Fibroblast of lung (primary cell): Measurements from ENCODE around the gene PPP1R13B. TPM values are rescaled to one million over a fixed set of nuclear protein-coding genes. Genes with fewer than 3 reads are reported as not detected.

Source experiments
- DNase-seq, 2 donors: peaks; one replicate each; pipeline versions ENCODE4 v3.0.0 to v3.0.0-alpha.2; 2010; ENCODE audit warnings: low read depth in 2 of 2
- H2AFZ ChIP-seq: 2 replicates; pipeline ENCODE4 v1.5.1; 2012; ENCODE audit warnings: low read length, control low read depth, inconsistent platforms
- H3K27ac ChIP-seq: 2 replicates; pipeline ENCODE4 v1.5.1; 2011; ENCODE audit warnings: low read length, control low read depth; ENCODE audit not compliant: insufficient read depth
- H3K27me3 ChIP-seq: 2 replicates; pipeline ENCODE4 v1.5.1; 2011; ENCODE audit warnings: mild to moderate bottlenecking, low read length; ENCODE audit not compliant: control insufficient read depth, insufficient read depth
- H3K36me3 ChIP-seq: 2 replicates; pipeline ENCODE4 v1.5.1; 2011; ENCODE audit warnings: low read length; ENCODE audit not compliant: control insufficient read depth, insufficient read depth
- H3K4me1 ChIP-seq: 2 replicates; pipeline ENCODE4 v1.5.1; 2011; ENCODE audit warnings: low read length; ENCODE audit not compliant: control insufficient read depth, insufficient read depth; ENCODE audit errors: extremely low read depth
- H3K4me2 ChIP-seq: 2 replicates; pipeline ENCODE4 v1.5.1; 2011; ENCODE audit warnings: low read length, control low read depth; ENCODE audit not compliant: insufficient read depth; ENCODE audit errors: extremely low read depth
- H3K4me3 ChIP-seq, 4 experiments: fragments of 200-600 bp in 1 of 4; sonication (generic) in 1 of 4; replicated peaks in 1 of 4; 2 replicates each; pipeline ENCODE4 v1.5.1; 2011 to 2016; ENCODE audit warnings: low read length in 4 of 4, low read depth in 3 of 4, mild to moderate bottlenecking in 3 of 4, control low read depth in 2 of 4, inconsistent platforms in 1 of 4, mixed read lengths in 1 of 4; ENCODE audit not compliant: insufficient read depth in 1 of 4; ENCODE audit errors: control extremely low read depth in 1 of 4
- H3K79me2 ChIP-seq: 2 replicates; pipeline ENCODE4 v1.5.1; 2012; ENCODE audit warnings: mild to moderate bottlenecking, low read length, inconsistent platforms; ENCODE audit not compliant: control insufficient read depth, insufficient read depth
- H3K9ac ChIP-seq: 2 replicates; pipeline ENCODE4 v1.5.1; 2011; ENCODE audit warnings: mild to moderate bottlenecking, low read length, control low read depth; ENCODE audit not compliant: insufficient read depth
- H3K9me3 ChIP-seq: 2 replicates; pipeline ENCODE4 v1.5.1; 2012; ENCODE audit warnings: low read depth, low read length; ENCODE audit not compliant: control insufficient read depth, insufficient read depth
- H4K20me1 ChIP-seq: 2 replicates; pipeline ENCODE4 v1.5.1; 2011; ENCODE audit warnings: low read length; ENCODE audit not compliant: control insufficient read depth, insufficient read depth; ENCODE audit errors: extremely low read depth
- CTCF ChIP-seq, 2 donors: IDR thresholded peaks in 1 of 2; conservative IDR thresholded peaks in 1 of 2; 1 replicate in 1 of 2; 2 replicates in 1 of 2; pipeline ENCODE4 v1.5.1; 2011 to 2012; ENCODE audit warnings: low read length in 2 of 2, control low read depth in 1 of 2, inconsistent platforms in 1 of 2, low read depth in 1 of 2, mild to moderate bottlenecking in 1 of 2
- EZH2 ChIP-seq: IDR thresholded peaks from 2 replicates; pipeline ENCODE4 v1.5.1; 2012; ENCODE audit warnings: low read length, control low read depth, mild to moderate bottlenecking; ENCODE audit errors: missing control alignments
- polyA plus RNA-seq, 2 donors: library from polyadenylated mRNA; depleted of rRNA in 1 of 2; stranded (reverse) in 1 of 2; unstranded in 1 of 2; fragments of >200 nt; gene quantifications; 2 replicates each; pipeline ENCODE4 v1.2.1, GENCODE V29; 2011 to 2012; ENCODE audit warnings: missing spikeins in 1 of 2
- total RNA-seq: library from RNA; depleted of rRNA; stranded (reverse); fragments of >200 nt; gene quantifications from 2 replicates; pipeline ENCODE4 v1.2.1, GENCODE V29; 2014

The PPP1R13B gene
- total and polyA plus RNA-seq, 2 donors (not counting 1 experiment from before 2014, with no cell fraction given) = 2.0 to 2.7 TPM

- no peak overlapping the region for H3K27ac ChIP-seq
- peaks cover 15% of the 10 kb centered on the region for H3K4me1 ChIP-seq
- H3K9me3 ChIP-seq = no peaks in the 10 kb centered on the region
- H3K9ac ChIP-seq = no peak overlapping the region
- no peak overlapping the region for H3K4me3 ChIP-seq
- H4K20me1 ChIP-seq = no peaks in the 10 kb centered on the region
- peaks cover 21% of the 10 kb centered on the region for H3K79me2 ChIP-seq
- no peak overlapping the region for H2AFZ ChIP-seq
- DNase-seq = no peak
- no peaks in the 10 kb centered on the region for H3K27me3 ChIP-seq
- no peak overlapping the region for H3K4me2 ChIP-seq
- TF ChIP-seq CTCF (conservative IDR thresholded peaks at IDR 0.05 in 1 of 2, IDR thresholded peaks at IDR 0.05 in 1 of 2; ENCODE audit: low read depth in 1 of 2, low read length in 2 of 2) (no peak), EZH2 (no peak)
- H3K36me3 ChIP-seq = peaks cover 53% of the 10 kb centered on the region
These were observed 146.5 kb downstream of the PPP1R13B start for GRCh38 chr14:103700753-103701490.

- peaks cover 50% of the 10 kb centered on the region for H3K36me3 ChIP-seq
- no peak for DNase-seq
These were observed 147.2 kb downstream of the PPP1R13B start for GRCh38 chr14:103699901-103700752.

More at GRCh38 chr14:103699901-103700752, 147.2 kb downstream of the PPP1R13B start:
- TF ChIP-seq CTCF (conservative IDR thresholded peaks at IDR 0.05 in 1 of 2, IDR thresholded peaks at IDR 0.05 in 1 of 2; ENCODE audit: low read depth in 1 of 2, low read length in 2 of 2) (no peak), EZH2 (no peak)
- no peak overlapping the region for H3K4me3 ChIP-seq
- no peak overlapping the region for H3K27ac ChIP-seq
- H3K79me2 ChIP-seq = peaks cover 23% of the 10 kb centered on the region
- peaks cover 19% of the 10 kb centered on the region for H3K4me1 ChIP-seq
- no peak overlapping the region for H3K4me2 ChIP-seq
- H4K20me1 ChIP-seq = no peaks in the 10 kb centered on the region
- no peaks in the 10 kb centered on the region for H3K27me3 ChIP-seq
- no peak overlapping the region for H2AFZ ChIP-seq
- peak overlapping the region; percentile 16 for H3K9ac ChIP-seq
- H3K9me3 ChIP-seq = no peaks in the 10 kb centered on the region
